ENCODE data around the gene SMG5.
"Not testable (repeated sequence)": the region's sequence is repeated elsewhere in the genome, so short reads cannot be mapped to it uniquely, and the experiment has no call there.

GRCh38 chr1:156323179-156323578 lies 40.6 kb upstream of the SMG5 start:
- not testable (repeated sequence) for TF ChIP-seq SIN3A (IDR thresholded peaks at IDR 0.05; ENCODE audit: borderline replicate concordance, insufficient read depth, low read depth, low read length); CTCF (IDR thresholded peaks at IDR 0.05); POLR2AphosphoS5 (IDR thresholded peaks at IDR 0.05; ENCODE audit: low read depth, low read length); REST (IDR thresholded peaks at IDR 0.05; ENCODE audit: insufficient read depth in 1 of 2, low read depth in 2 of 2, low read length in 1 of 2)
